BJ (cell line): ENCODE measurements around the gene CYTH3. TPM values are rescaled to one million over a fixed set of nuclear protein-coding genes. Genes with fewer than 3 reads are reported as not detected.

ENCODE experiments used
- CTCF ChIA-PET: fragments of 350-600 bp; formaldehyde crosslinking; extraction: SDS; loops from one replicate; lab custom pipeline; 2021; ENCODE audit warnings: antibody characterized with exemption, inconsistent platforms; lab: Yijun Ruan, JAX
- POLR2A ChIA-PET: fragments of 300-600 bp; sonication (Branson Sonifier 250); formaldehyde crosslinking; extraction: SDS; loops from one replicate; lab custom pipeline; 2021; ENCODE audit warnings: antibody characterized with exemption; lab: Charles Lee
- DNase-seq: peaks from one replicate; pipeline ENCODE4 v3.0.0-alpha.2; 2011; ENCODE audit warnings: low read depth
- H3K27me3 ChIP-seq: 2 replicates; pipeline ENCODE4 v1.6.0; 2011; ENCODE audit warnings: low read length; ENCODE audit not compliant: control insufficient read depth, insufficient read depth
- H3K36me3 ChIP-seq: 2 replicates; pipeline ENCODE4 v1.5.1; 2011; ENCODE audit warnings: low read length; ENCODE audit not compliant: control insufficient read depth, insufficient read depth
- H3K4me3 ChIP-seq: 2 replicates; pipeline ENCODE4 v1.5.1; 2011; ENCODE audit warnings: low read depth, mild to moderate bottlenecking, control low read depth, low read length
- polyA plus RNA-seq: library from polyadenylated mRNA; depleted of rRNA; stranded (reverse); fragments of >200 nt; gene quantifications from 2 replicates; pipeline ENCODE4 v1.2.3, GENCODE V29; 2011
- TF ChIP-seq, protein P1 (sequence below): IDR thresholded peaks from 2 replicates; pipeline ENCODE4 v1.5.1; 2011; ENCODE audit warnings: low read depth, mild to moderate bottlenecking, control low read depth, inconsistent platforms, low read length, moderate library complexity; ENCODE audit not compliant: insufficient read depth

The CYTH3 gene
- polyA plus RNA-seq, 1 experiment: 45.5 TPM

DNA sequence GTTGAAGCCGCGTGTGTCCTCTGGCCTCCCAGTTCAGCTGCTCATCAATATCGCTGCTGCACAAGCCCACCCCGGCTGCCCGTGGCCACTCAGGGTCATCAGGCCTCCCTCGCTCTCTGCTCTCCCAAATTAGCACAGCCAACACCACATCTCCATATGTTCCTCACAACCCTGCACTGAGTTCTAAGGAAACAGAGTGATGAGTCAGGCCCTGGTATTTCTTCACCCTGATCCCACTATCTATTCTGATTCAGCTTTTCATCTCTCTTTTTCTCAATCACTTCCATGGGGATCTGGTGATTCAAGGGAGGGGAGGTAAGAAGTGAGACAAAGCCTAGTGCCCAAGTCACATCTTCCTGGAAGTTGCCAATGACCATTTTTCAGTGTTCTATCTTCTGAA lies 23.8 kb downstream of the CYTH3 start:
- ChIA-PET POLR2A (no interaction called here), CTCF (interaction anchor here (0.6 to 1.5 kb wide), 3 partner anchors 10 to 89 kb away, joined by 3 to 4 read pairs (median 3); no protein-coding TSS in a partner anchor)
- Histone ChIP-seq H3K4me3 (no peak overlapping the region), H3K36me3 (no peaks in the 10 kb centered on the region), H3K27me3 (no peaks in the 10 kb centered on the region)
- DNase-seq: no peak
- TF ChIP-seq, protein P1, sequence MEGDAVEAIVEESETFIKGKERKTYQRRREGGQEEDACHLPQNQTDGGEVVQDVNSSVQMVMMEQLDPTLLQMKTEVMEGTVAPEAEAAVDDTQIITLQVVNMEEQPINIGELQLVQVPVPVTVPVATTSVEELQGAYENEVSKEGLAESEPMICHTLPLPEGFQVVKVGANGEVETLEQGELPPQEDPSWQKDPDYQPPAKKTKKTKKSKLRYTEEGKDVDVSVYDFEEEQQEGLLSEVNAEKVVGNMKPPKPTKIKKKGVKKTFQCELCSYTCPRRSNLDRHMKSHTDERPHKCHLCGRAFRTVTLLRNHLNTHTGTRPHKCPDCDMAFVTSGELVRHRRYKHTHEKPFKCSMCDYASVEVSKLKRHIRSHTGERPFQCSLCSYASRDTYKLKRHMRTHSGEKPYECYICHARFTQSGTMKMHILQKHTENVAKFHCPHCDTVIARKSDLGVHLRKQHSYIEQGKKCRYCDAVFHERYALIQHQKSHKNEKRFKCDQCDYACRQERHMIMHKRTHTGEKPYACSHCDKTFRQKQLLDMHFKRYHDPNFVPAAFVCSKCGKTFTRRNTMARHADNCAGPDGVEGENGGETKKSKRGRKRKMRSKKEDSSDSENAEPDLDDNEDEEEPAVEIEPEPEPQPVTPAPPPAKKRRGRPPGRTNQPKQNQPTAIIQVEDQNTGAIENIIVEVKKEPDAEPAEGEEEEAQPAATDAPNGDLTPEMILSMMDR: no peak

DNA sequence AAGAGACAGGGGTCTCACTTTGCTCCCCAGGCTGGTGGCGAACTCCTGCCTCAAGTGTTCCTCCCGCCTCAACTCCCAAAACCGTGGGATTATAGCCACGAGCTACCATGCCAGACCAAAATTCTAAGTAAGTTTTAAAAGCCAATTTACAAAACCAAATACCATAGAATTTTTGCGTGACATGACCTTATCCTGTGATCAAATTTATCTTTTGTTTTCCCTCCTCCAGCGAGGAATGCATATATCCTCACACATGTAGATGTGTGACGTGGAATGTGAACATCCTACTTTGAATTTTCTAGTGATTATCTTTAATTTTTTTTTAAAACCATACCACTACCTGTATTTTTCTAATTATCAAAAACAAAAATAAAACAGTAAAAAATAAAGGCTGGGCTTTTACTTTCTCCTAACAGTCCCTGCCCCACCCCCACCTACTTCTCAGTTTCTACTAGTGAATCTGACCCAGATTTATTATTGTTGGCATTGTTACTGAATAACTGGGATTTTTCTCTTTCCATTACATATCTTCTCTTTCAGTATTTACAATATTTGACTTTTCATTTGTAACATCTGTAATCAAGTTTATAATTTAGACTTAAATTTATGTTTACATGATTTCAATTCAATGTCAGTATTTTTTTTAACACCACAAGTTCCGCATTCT lies 26.0 kb downstream of the CYTH3 start:
- DNase-seq: no peak
- H3K36me3 ChIP-seq: no peaks in the 10 kb centered on the region
- no peaks in the 10 kb centered on the region for H3K27me3 ChIP-seq
- POLR2A ChIA-PET: interaction anchor here (1.1 kb wide), 1 partner anchor 12 kb away, joined by 3 read pairs; no protein-coding TSS in a partner anchor
- TF ChIP-seq, protein P1: no peak
- no peak overlapping the region for H3K4me3 ChIP-seq
- CTCF ChIA-PET: interaction anchor here (0.9 to 3.6 kb wide), 2 partner anchors 11 to 86 kb away, joined by 4 to 12 read pairs; no protein-coding TSS in a partner anchor

DNA sequence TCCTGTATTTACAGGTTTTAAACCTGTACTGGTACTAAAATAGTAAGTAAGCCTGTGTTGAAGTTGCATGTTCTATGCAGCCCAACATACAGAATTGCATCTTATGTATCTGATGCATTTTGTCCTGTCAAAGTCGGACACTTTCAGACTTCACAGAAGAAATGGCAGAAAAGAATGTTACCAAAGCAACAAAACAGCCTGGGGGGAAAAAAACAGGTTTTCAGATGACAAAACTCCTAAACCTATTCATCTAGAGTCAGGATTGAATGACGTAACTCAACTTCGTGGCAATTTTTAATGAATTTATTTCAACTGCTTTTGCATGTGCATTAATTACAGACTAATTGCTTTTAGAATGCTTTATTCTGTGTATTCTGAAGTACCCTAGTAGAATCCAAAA lies 28.4 kb downstream of the CYTH3 start:
- CTCF ChIA-PET: no interaction called here
- TF ChIP-seq, protein P1: no peak
- Histone ChIP-seq H3K36me3 (no peaks in the 10 kb centered on the region), H3K27me3 (no peaks in the 10 kb centered on the region), H3K4me3 (no peak overlapping the region)
- DNase-seq: no peak
- POLR2A ChIA-PET: no interaction called here

DNA sequence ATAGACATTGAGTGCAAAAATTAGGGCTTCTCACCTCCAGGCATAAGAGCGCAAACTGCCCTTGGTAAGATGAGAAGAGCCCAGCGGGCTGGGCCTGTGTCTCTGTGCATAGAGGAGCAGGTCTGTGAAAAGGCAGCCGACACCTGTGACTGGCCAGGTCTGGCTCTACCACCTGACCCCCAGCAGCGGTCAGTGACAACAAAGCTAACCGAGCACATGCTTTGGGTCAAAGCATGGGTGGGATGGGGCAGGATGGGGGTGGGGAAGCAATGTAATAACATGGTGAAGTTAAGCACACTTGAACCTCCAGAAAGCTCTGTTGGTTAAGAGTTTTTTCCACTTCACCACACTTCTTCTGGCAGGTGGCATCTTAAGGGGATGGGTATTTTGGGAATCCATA lies 29.3 kb downstream of the CYTH3 start:
- TF ChIP-seq, protein P1: no peak
- DNase-seq: no peak
- POLR2A ChIA-PET: no interaction called here
- Histone ChIP-seq H3K4me3 (no peak overlapping the region), H3K36me3 (no peaks in the 10 kb centered on the region), H3K27me3 (no peaks in the 10 kb centered on the region)
- CTCF ChIA-PET: interaction anchor here (1.4 kb wide), 1 partner anchor 83 kb away, joined by 5 read pairs; no protein-coding TSS in a partner anchor

DNA sequence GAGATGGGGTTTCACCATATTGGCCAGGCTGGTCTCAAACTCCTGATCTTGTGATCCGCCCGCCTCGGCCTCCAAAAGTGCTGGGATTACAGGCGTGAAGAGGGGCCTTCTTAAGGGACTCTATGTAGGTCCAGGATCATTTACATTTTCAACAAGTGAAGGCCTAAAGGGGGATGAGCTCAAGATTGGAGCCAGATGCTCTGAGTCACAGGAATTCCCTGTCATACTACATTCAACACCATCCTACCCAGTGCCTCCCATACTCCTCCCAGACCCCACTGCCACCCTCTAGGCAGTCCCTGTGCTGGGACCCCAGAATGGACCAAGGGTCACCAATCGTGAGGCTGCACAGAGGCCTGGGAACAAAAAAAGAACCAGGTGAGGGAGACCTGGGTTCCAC lies 29.9 kb downstream of the CYTH3 start:
- POLR2A ChIA-PET: interaction anchor here (0.7 kb wide), 1 partner anchor 40 kb away, joined by 14 read pairs; no protein-coding TSS in a partner anchor
- DNase-seq: no peak
- H3K36me3 ChIP-seq: no peaks in the 10 kb centered on the region
- H3K4me3 ChIP-seq: no peak overlapping the region
- H3K27me3 ChIP-seq: no peaks in the 10 kb centered on the region
- CTCF ChIA-PET: interaction anchor here (1.4 kb wide), 1 partner anchor 83 kb away, joined by 5 read pairs; no protein-coding TSS in a partner anchor
- TF ChIP-seq, protein P1: no peak
